Transverse colon (tissue), 4 donors: ENCODE data around the gene WIPF3. TPM values are rescaled to one million over a fixed set of nuclear protein-coding genes. Genes with fewer than 3 reads are reported as not detected.

ENCODE experiments used
- DNase-seq: peaks from one replicate; pipeline ENCODE4 v3.0.0-alpha.2; 2019
- H3K27ac ChIP-seq, 4 donors: fragments of 200-600 bp; sonication (generic); 2 replicates each; pipeline ENCODE4 v1.5.1; 2016 to 2018; ENCODE audit warnings: inconsistent platforms in 4 of 4
- H3K27me3 ChIP-seq: fragments of 200-600 bp; sonication (generic); 2 replicates; pipeline ENCODE4 v1.5.1; 2017; ENCODE audit warnings: inconsistent platforms
- H3K36me3 ChIP-seq, 4 donors: fragments of 200-600 bp; sonication (generic); 2 replicates each; pipeline ENCODE4 v1.5.1; 2017 to 2019; ENCODE audit warnings: inconsistent platforms in 4 of 4
- H3K4me1 ChIP-seq, 4 donors: fragments of 200-600 bp; sonication (generic); 2 replicates each; pipeline ENCODE4 v1.5.1; 2017 to 2020; ENCODE audit warnings: inconsistent platforms in 4 of 4
- H3K4me3 ChIP-seq, 4 donors: fragments of 200-600 bp; sonication (generic); 1 replicate in 1 of 4; 2 replicates in 3 of 4; pipeline versions ENCODE4 v1.5.1 to v1.6.1; 2017 to 2019; ENCODE audit warnings: inconsistent platforms in 4 of 4
- H3K9me3 ChIP-seq, 2 donors: fragments of 200-600 bp; sonication (generic); 2 replicates each; pipeline ENCODE4 v1.5.1; 2017 to 2019; ENCODE audit warnings: inconsistent platforms in 2 of 2
- EP300 ChIP-seq: sonication (generic); formaldehyde crosslinking; IDR thresholded peaks from one replicate; pipeline ENCODE4 v1.6.1; 2017; ENCODE audit warnings: antibody characterized with exemption, low read depth
- POLR2A ChIP-seq: fragments of 450-650 bp; IDR thresholded peaks from one replicate; pipeline ENCODE4 v1.6.1; 2016; ENCODE audit warnings: antibody characterized with exemption, mild to moderate bottlenecking, moderate library complexity
- POLR2AphosphoS5 ChIP-seq, 3 donors: sonication (generic); formaldehyde crosslinking; IDR thresholded peaks; one replicate each; pipeline ENCODE4 v1.6.1; 2016; ENCODE audit warnings: antibody characterized with exemption in 3 of 3
- WGBS, 2 donors: methylation state at CpG; one replicate each; pipeline ENCODE4 v1.1.5; 2018; ENCODE audit warnings: low coverage in 1 of 2; 5-methylcytosine and 5-hydroxymethylcytosine counted together
- in situ Hi-C, 4 donors: fragments of 200-750 bp; cut with MboI; loops; one replicate each; pipeline versions ENCODE4 v1.15.0 to v1.15.1; 2017; ENCODE audit warnings: low sequenced_read_pairs in 3 of 4, low pct_ligation_motif_present in 1 of 4, low pct_unique_long_range_greater_than_20kb in 1 of 4
- intact Hi-C: fragments of 100-400 bp; cut with DNase I; formaldehyde crosslinking; loops from one replicate; pipeline ENCODE4 v1.15.1; 2023; ENCODE audit warnings: low total_unique reads
- total RNA-seq, 4 donors: library from RNA; depleted of rRNA; stranded (reverse); fragments of >200 nt; gene quantifications; one replicate each; pipeline ENCODE4 v1.1.0, GENCODE V29; 2016
- TF ChIP-seq, protein P1 (sequence below), 5 experiments: fragments of 200-600 bp in 3 of 5; fragments of 450-650 bp in 2 of 5; sonication (generic) in 3 of 5; IDR thresholded peaks; 1 replicate in 2 of 5; 2 replicates in 3 of 5; pipeline ENCODE4 v1.5.1; 2016 to 2017; ENCODE audit warnings: antibody characterized with exemption in 5 of 5, inconsistent platforms in 3 of 5, mild to moderate bottlenecking in 2 of 5, moderate library complexity in 1 of 5

WIPF3 gene
- total RNA-seq, 4 donors from 2014 or later: 0.41 to 3.7 TPM; not detected in 2

DNA sequence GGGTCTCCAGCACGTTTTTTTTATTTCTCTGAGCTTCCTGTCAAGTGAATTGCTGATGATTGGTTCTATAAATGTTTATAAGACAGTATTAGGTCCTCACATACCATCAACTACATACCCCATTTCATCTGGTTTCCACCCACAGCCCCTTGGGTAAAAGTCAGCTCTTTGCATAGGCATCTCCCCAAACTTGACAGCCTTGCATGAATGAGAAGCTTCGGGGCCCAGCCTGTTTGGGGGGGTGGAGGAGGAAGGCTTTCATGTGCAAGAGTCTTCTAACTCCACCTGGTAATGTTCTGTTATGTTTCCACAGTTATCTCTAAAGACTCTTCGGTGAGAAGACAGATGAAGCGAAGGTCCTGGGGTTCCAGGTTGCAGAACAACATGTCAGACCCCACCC lies 107.9 kb downstream of the WIPF3 start:
- no peaks in the 10 kb centered on the region for H3K9me3 ChIP-seq
- no peaks in the 10 kb centered on the region for H3K36me3 ChIP-seq
- in situ Hi-C loops (loop anchor here in 3 of 4 donors (25.0 kb wide), 1 partner anchor 277 kb away; no protein-coding TSS in a partner anchor), intact Hi-C loops (no loop called here)
- TF ChIP-seq POLR2AphosphoS5 (IDR thresholded peaks at IDR 0.05): no peak
- H3K4me1 ChIP-seq: no peaks in the 10 kb centered on the region
- WGBS, 2 donors: 77 to 78% methylated on average over 3 to 4 of the region's 4 CpGs
- no peaks in the 10 kb centered on the region for H3K27me3 ChIP-seq
- H3K27ac ChIP-seq: no peak overlapping the region
- no peak overlapping the region for H3K4me3 ChIP-seq
- DNase-seq: no peak

DNA sequence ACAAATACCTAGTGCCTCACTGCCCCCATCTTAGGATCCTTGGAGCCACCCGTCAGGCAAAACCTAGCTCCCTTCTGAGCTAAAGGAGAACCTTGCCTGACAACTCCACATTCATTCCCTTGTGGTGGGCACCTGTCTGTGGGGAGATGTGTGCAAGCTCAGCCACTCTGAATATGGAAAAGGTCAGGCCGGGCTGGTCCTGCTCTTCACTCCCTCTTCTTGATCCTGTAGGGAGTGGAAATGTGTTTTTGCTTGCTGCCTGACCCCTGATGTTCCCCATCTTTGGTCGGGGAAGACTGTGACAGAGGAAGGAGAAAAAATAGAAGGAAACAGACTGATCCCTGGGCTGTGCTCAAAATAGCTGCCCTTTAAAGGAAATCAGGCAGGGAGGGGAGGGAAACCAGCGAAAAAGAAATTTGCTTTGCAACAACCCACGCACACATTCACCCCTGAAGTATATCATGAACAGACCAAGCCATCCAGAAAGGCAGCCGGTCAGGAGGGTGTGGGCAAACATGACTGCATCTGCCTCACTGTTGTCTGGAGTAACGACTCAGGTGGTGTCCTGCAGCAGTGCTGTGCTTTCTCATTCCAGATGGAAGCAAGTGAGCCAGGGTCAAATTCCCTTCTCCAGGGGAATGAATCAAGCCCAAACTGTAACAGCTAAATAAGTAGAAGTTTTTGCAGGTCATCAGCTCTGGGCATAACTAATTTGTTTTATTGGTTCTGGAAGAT lies 109.3 kb downstream of the WIPF3 start:
- H3K36me3 ChIP-seq: no peaks in the 10 kb centered on the region
- H3K9me3 ChIP-seq: no peaks in the 10 kb centered on the region
- H3K27me3 ChIP-seq: no peaks in the 10 kb centered on the region
- no peak for DNase-seq
- in situ Hi-C loops (loop anchor here in 3 of 4 donors (25.0 kb wide), 1 partner anchor 278 kb away; no protein-coding TSS in a partner anchor), intact Hi-C loops (no loop called here)
- no peaks in the 10 kb centered on the region for H3K4me1 ChIP-seq
- no peak overlapping the region for H3K4me3 ChIP-seq
- TF ChIP-seq POLR2AphosphoS5 (IDR thresholded peaks at IDR 0.05) (no peak), EP300 (no peak), POLR2A (no peak)
- TF ChIP-seq, protein P1, sequence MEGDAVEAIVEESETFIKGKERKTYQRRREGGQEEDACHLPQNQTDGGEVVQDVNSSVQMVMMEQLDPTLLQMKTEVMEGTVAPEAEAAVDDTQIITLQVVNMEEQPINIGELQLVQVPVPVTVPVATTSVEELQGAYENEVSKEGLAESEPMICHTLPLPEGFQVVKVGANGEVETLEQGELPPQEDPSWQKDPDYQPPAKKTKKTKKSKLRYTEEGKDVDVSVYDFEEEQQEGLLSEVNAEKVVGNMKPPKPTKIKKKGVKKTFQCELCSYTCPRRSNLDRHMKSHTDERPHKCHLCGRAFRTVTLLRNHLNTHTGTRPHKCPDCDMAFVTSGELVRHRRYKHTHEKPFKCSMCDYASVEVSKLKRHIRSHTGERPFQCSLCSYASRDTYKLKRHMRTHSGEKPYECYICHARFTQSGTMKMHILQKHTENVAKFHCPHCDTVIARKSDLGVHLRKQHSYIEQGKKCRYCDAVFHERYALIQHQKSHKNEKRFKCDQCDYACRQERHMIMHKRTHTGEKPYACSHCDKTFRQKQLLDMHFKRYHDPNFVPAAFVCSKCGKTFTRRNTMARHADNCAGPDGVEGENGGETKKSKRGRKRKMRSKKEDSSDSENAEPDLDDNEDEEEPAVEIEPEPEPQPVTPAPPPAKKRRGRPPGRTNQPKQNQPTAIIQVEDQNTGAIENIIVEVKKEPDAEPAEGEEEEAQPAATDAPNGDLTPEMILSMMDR (IDR thresholded peaks at IDR 0.05): no peak
- 29 to 61% methylated on average over 1 to 7 of the region's 7 CpGs for WGBS, 2 donors
- no peak overlapping the region for H3K27ac ChIP-seq

DNA sequence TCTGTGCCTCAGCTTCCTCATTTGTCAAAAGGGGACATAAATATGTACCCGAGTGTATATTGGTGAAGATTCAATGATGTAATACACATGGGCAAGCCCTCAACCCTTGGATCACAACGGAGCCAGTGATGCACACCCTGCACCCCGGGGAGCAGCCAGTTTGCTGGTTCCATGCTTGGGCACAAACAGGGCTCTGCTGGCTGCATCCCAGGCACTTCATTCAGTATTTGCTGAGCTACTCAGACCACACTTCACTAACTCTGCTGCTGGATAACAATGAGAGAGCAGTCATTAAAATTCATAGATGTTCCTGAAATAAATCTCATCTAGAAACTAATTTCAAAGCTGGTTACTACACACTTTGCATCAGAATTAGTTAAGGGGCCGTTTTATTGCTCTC lies 111.3 kb downstream of the WIPF3 start:
- 60 to 80% methylated on average over 1 to 4 of the region's 4 CpGs for WGBS, 2 donors
- no peaks in the 10 kb centered on the region for H3K36me3 ChIP-seq
- TF ChIP-seq POLR2A (no peak), EP300 (no peak), POLR2AphosphoS5 (IDR thresholded peaks at IDR 0.05) (no peak)
- TF ChIP-seq, protein P1 (IDR thresholded peaks at IDR 0.05): no peak
- DNase-seq: no peak
- no peaks in the 10 kb centered on the region for H3K9me3 ChIP-seq
- no peak overlapping the region for H3K27ac ChIP-seq
- in situ Hi-C loops (loop anchor here in 3 of 4 donors (25.0 kb wide), 1 partner anchor 280 kb away; no protein-coding TSS in a partner anchor), intact Hi-C loops (no loop called here)
- H3K4me1 ChIP-seq: no peaks in the 10 kb centered on the region
- no peak overlapping the region for H3K4me3 ChIP-seq
- H3K27me3 ChIP-seq: no peaks in the 10 kb centered on the region

DNA sequence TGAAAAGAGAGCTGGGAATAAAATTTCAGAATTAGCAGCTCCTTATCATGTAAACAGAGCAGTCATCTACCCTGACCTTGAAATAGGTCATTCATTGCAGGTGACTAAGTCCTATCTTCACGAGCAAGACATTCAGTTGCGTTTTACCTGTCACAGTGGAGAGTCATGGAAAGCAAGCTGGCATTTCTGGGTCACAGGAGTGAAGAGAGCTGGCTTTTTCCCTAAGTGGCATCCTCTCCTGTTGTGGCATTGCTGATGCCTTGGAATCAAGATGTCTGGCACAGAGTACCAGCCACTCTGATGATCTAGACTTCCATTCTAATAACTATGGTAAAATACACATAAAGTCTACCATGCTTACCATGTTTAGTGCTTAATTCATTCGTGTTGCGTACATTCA lies 112.5 kb downstream of the WIPF3 start:
- intact Hi-C loops: no loop called here
- no peaks in the 10 kb centered on the region for H3K9me3 ChIP-seq

More for the DNA sequence above, 112.5 kb downstream of the WIPF3 start:
- no peak for DNase-seq
- WGBS, 2 donors: 86 to 100% methylated on average over 2 to 4 of the region's 4 CpGs
- TF ChIP-seq EP300 (no peak), POLR2A (no peak), POLR2AphosphoS5 (IDR thresholded peaks at IDR 0.05) (no peak)
- TF ChIP-seq, protein P1 (IDR thresholded peaks at IDR 0.05): no peak
- no peak overlapping the region for H3K4me3 ChIP-seq
- H3K27ac ChIP-seq: no peak overlapping the region
- in situ Hi-C loops: loop anchor here in 3 of 4 donors (25.0 kb wide), 1 partner anchor 282 kb away; no protein-coding TSS in a partner anchor
- H3K36me3 ChIP-seq: no peaks in the 10 kb centered on the region
- no peaks in the 10 kb centered on the region for H3K27me3 ChIP-seq
- no peaks in the 10 kb centered on the region for H3K4me1 ChIP-seq
